ENCODE measurements around the gene MICALL2. TPM values are rescaled to one million over a fixed set of nuclear protein-coding genes. Genes with fewer than 3 reads are reported as not detected.

Gene MICALL2
- total and polyA plus RNA-seq, 7 experiments from 2014 or later = 0.37 to 5.0 (median 2.3) TPM

DNA sequence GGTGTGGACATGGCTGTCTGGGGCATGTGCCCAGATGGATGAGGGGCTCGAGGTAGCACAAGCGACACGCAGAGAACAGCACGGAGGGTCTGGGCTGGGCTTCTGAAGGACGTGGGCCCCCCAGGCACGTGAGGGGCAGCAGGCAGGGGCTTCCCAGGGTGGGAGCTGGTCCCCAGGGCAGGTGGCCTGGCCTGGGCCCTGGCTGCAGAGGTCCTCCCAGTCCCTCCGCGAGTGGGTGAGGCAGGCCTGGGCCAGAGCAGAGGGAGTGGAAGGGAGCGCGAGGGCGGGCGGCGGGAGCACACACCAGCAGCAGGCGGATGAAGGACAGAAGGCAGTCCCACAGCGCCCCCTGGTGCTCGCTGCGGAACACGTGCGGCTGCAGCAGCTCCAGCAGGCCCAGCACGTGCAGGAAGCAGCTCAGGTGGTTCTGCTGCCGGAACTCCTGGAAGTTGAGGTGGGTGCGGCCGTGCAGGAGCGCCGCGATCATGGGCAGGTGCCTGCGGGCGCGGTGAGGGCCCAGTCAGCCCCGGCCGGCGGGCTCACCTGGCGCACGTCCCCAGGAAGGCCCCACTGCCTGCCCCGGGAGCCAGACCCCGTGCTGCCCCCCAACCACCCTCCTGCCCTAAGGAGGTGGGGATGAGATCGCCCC is 14.7 kb upstream of the MICALL2 start:
- Mint-ChIP-seq H3K9me3 (no peaks in the 10 kb centered on the region), H3K4me3 (peak overlapping the region in 1 of 10 donors; percentile 49), H3K27me3 (no peaks in the 10 kb centered on the region), H3K36me3 (peaks cover 0 to 4% (median 0%) of the 10 kb centered on the region in 5 donors), H3K4me1 (peaks cover 3 to 12% (median 9%) of the 10 kb centered on the region in 7 donors), H3K27ac (no peak overlapping the region)
- Histone ChIP-seq H3K27me3 (ENCODE audit: control insufficient read depth in 2 of 2, insufficient read depth in 2 of 2, low read length in 2 of 2) (no peaks in the 10 kb centered on the region), H3K4me3 (ENCODE audit: low read length) (no peak overlapping the region), H3K4me1 (ENCODE audit: control insufficient read depth in 2 of 2, insufficient read depth in 2 of 2, low read length in 2 of 2) (peaks cover 3 to 14% of the 10 kb centered on the region in 2 donors), H3K36me3 (ENCODE audit: control insufficient read depth in 2 of 3, insufficient read depth in 3 of 3, low read length in 3 of 3) (peaks cover 0 to 91% (median 4%) of the 10 kb centered on the region in 3 experiments), H3K9me3 (ENCODE audit: control insufficient read depth in 2 of 3, low read length in 3 of 3) (no peaks in the 10 kb centered on the region), H3K27ac (ENCODE audit: low read depth, low read length) (peak overlapping the region; percentile 45)
- ChIA-PET CTCF (interaction anchor here (0.8 to 1.5 kb wide), 6 partner anchors 17 to 281 kb away, joined by 3 to 8 read pairs (median 3); no protein-coding TSS in a partner anchor), POLR2A (interaction anchor here (1.0 kb wide), 1 partner anchor 60 kb away, joined by 3 read pairs; no protein-coding TSS in a partner anchor)
- intact Hi-C loops (cut with micrococcal nuclease) = loop anchor here in 1 of 2 donors (1.0 kb wide), 5 partner anchors 15 to 281 kb away; partner anchors contain the start of gene MICALL2
- ATAC-seq (peak; percentile 90), DNase-seq (peak; percentile 77 to 89 (median 87))

DNA sequence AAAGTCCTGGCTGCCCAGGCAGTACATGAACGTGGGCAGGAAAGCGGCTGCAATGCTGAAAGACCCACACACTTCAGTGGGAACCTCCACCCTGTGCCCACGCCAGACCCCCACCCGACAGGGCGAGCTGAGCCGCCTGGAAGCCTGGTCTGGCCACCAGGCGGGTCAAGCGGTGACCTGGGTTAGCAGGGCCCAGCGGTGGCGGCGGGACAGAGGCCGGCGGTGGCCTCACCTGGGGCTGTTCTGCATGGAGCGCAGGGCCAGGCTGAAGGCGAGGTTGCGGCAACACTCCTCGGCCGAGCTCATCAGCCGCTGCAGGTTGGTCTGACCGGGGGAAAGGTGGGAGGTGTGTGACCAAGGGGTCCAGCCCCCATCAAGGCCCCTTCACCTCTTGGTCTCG is 11.6 kb upstream of the MICALL2 start:
- CTCF ChIA-PET = interaction anchor here (1.2 kb wide), 1 partner anchor 245 kb away, joined by 5 read pairs; no protein-coding TSS in a partner anchor
- no peaks in the 10 kb centered on the region for H3K27me3 ChIP-seq (ENCODE audit: control insufficient read depth in 2 of 2, insufficient read depth in 2 of 2, low read length in 2 of 2)
- no peak overlapping the region for H3K4me3 ChIP-seq (ENCODE audit: low read length)
- no peak for DNase-seq
- H3K36me3 ChIP-seq (ENCODE audit: control insufficient read depth in 2 of 3, insufficient read depth in 3 of 3, low read length in 3 of 3) = peaks cover 0 to 60% (median 4%) of the 10 kb centered on the region in 3 experiments
- Mint-ChIP-seq H3K4me3 (no peak overlapping the region), H3K36me3 (peaks cover 0 to 4% (median 0%) of the 10 kb centered on the region in 5 donors), H3K27me3 (no peaks in the 10 kb centered on the region), H3K27ac (no peak overlapping the region), H3K9me3 (no peaks in the 10 kb centered on the region), H3K4me1 (peaks cover 3 to 12% (median 9%) of the 10 kb centered on the region in 7 donors)
- intact Hi-C loops (cut with micrococcal nuclease) = no loop called here
- H3K27ac ChIP-seq (ENCODE audit: low read depth, low read length) = no peak overlapping the region
- peaks cover 3 to 14% of the 10 kb centered on the region in 2 donors for H3K4me1 ChIP-seq (ENCODE audit: control insufficient read depth in 2 of 2, insufficient read depth in 2 of 2, low read length in 2 of 2)
- ATAC-seq = no peak
- H3K9me3 ChIP-seq (ENCODE audit: control insufficient read depth in 2 of 3, low read length in 3 of 3) = no peaks in the 10 kb centered on the region
- POLR2A ChIA-PET = interaction anchor here (2.0 kb wide), 1 partner anchor 10 kb away, joined by 7 read pairs; no protein-coding TSS in a partner anchor

DNA sequence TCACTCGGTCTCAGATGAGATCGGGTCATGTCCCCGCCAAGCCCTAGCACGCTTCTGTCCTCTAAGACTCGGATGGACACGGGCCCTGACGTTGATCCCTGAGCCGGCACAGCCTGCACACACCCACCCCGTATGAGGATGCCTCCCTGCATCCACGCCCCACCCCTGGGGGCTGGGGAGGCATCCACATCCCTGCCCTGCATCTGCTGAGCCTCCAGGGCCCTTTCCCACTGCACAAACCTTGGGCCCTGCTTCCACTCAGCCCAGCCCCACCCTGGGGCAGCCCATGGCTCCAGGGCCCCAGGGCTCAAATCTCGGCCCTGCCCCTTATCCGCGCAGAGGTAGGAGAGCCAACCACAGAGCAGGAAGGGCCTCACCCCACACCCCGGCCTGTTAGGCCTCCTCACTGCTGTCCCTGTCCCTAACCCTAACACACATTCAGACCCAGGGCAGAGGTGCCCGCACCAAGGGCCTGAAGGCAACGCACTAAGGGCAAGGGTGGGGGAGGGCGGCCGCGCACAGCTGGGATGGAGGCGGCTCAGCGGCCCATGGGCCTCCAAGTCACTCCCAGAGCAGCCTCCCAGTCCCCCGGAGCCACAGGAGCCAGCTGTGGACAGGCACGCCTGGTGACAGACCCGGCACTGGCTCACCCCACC is 9.5 kb upstream of the MICALL2 start:
- Histone ChIP-seq H3K4me1 (ENCODE audit: control insufficient read depth in 2 of 2, insufficient read depth in 2 of 2, low read length in 2 of 2) (peaks cover 0 to 2% of the 10 kb centered on the region in 2 donors), H3K36me3 (ENCODE audit: control insufficient read depth in 2 of 3, insufficient read depth in 3 of 3, low read length in 3 of 3) (peaks cover 0 to 43% (median 2%) of the 10 kb centered on the region in 3 experiments), H3K9me3 (ENCODE audit: control insufficient read depth in 2 of 3, low read length in 3 of 3) (no peaks in the 10 kb centered on the region), H3K4me3 (ENCODE audit: low read length) (no peak overlapping the region), H3K27me3 (ENCODE audit: control insufficient read depth in 2 of 2, insufficient read depth in 2 of 2, low read length in 2 of 2) (no peaks in the 10 kb centered on the region), H3K27ac (ENCODE audit: low read depth, low read length) (no peak overlapping the region)
- no peak overlapping the region for H3K4me3 Mint-ChIP-seq
- POLR2A ChIA-PET = no interaction called here
- H3K4me1 Mint-ChIP-seq = peaks cover 0 to 5% (median 0%) of the 10 kb centered on the region in 7 donors
- no peak overlapping the region for H3K27ac Mint-ChIP-seq
- H3K27me3 Mint-ChIP-seq = no peaks in the 10 kb centered on the region
- H3K36me3 Mint-ChIP-seq = peaks cover 0 to 2% (median 0%) of the 10 kb centered on the region in 5 donors
- CTCF ChIA-PET = no interaction called here
- intact Hi-C loops (cut with micrococcal nuclease) = no loop called here
- no peaks in the 10 kb centered on the region for H3K9me3 Mint-ChIP-seq
- DNase-seq (no peak), ATAC-seq (no peak)

DNA sequence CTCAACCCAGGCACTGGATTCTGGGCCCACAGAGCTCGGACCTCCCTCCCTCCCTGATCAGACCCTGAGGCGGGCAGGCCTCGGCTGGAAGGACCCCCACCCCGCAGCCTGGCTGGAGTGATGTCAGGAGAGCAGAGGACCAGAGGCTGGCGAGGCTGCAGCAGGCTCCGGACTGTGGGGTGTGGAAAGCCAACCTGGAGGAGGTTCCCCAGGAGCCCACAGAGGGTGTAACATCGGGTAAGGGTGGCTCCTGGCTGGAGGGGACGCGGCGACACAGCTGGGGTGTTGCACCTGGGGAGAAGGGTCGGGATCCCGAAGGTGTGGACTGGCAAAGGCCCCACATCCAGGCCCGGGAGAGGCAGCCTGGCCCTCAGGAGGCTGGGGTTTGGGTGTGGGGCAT is 8.9 kb upstream of the MICALL2 start:
- H3K27ac Mint-ChIP-seq = no peak overlapping the region
- ChIA-PET POLR2A (no interaction called here), CTCF (no interaction called here)
- peaks cover 0 to 2% (median 0%) of the 10 kb centered on the region in 5 donors for H3K36me3 Mint-ChIP-seq
- peaks cover 0 to 37% (median 0%) of the 10 kb centered on the region in 3 experiments for H3K36me3 ChIP-seq (ENCODE audit: control insufficient read depth in 2 of 3, insufficient read depth in 3 of 3, low read length in 3 of 3)
- no peak for ATAC-seq
- DNase-seq = no peak
- H3K4me3 Mint-ChIP-seq = no peak overlapping the region
- H3K27me3 ChIP-seq (ENCODE audit: control insufficient read depth in 2 of 2, insufficient read depth in 2 of 2, low read length in 2 of 2) = no peaks in the 10 kb centered on the region
- no peaks in the 10 kb centered on the region for H3K27me3 Mint-ChIP-seq
- H3K9me3 ChIP-seq (ENCODE audit: control insufficient read depth in 2 of 3, low read length in 3 of 3) = no peaks in the 10 kb centered on the region
- H3K4me1 ChIP-seq (ENCODE audit: control insufficient read depth in 2 of 2, insufficient read depth in 2 of 2, low read length in 2 of 2) = no peaks in the 10 kb centered on the region
- no peak overlapping the region for H3K4me3 ChIP-seq (ENCODE audit: low read length)
- H3K9me3 Mint-ChIP-seq = no peaks in the 10 kb centered on the region
- intact Hi-C loops (cut with micrococcal nuclease) = no loop called here
- no peak overlapping the region for H3K27ac ChIP-seq (ENCODE audit: low read depth, low read length)
- H3K4me1 Mint-ChIP-seq = no peaks in the 10 kb centered on the region

DNA sequence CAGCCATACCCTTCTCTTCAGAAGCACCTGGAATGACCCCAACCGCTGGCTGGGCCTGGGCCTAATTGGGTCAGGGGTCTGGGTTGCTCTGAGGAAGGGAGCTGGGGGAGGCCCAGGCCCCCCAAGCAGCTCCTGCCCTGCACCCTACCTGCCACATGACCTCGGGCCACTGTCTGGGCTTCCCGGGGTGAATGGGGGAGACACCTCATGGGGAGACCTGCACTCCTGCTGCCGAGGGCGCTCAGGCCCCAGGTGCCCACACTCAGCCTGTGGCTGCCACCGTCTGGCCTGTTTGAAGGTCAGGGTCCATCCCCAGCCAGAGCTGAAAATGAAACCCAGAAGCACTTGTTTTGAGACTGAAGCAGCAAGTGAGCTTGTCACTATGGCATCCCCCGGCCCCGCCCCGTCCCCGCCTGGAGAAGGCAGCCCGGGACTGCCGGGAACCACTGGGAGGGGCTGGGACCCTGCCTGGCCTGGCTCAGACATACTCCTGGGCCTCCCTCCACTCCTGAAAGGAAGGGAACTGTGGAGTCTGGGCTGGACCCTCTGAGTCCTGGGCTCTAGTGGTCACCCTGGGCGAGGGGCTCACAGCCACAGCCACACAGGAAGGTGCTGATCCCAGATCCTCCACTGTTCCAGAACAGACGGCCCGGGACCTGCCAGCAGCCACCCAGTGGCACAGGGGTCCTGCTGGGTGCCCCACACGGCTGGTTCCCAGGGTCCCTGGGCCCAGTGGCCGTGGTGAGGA is 7.4 kb upstream of the MICALL2 start:
- intact Hi-C loops (cut with micrococcal nuclease) = no loop called here
- H3K36me3 Mint-ChIP-seq = no peaks in the 10 kb centered on the region
- no peaks in the 10 kb centered on the region for H3K27me3 Mint-ChIP-seq
- Histone ChIP-seq H3K9me3 (ENCODE audit: control insufficient read depth in 2 of 3, low read length in 3 of 3) (no peaks in the 10 kb centered on the region), H3K27me3 (ENCODE audit: control insufficient read depth in 2 of 2, insufficient read depth in 2 of 2, low read length in 2 of 2) (no peaks in the 10 kb centered on the region), H3K27ac (ENCODE audit: low read depth, low read length) (no peak overlapping the region), H3K4me1 (ENCODE audit: control insufficient read depth in 2 of 2, insufficient read depth in 2 of 2, low read length in 2 of 2) (no peaks in the 10 kb centered on the region), H3K36me3 (ENCODE audit: control insufficient read depth in 2 of 3, insufficient read depth in 3 of 3, low read length in 3 of 3) (peaks cover 0 to 25% (median 0%) of the 10 kb centered on the region in 3 experiments), H3K4me3 (ENCODE audit: low read length) (no peak overlapping the region)
- ChIA-PET CTCF (no interaction called here), POLR2A (no interaction called here)
- ATAC-seq (no peak), DNase-seq (no peak)
- no peaks in the 10 kb centered on the region for H3K9me3 Mint-ChIP-seq
- peaks cover 0 to 11% (median 6%) of the 10 kb centered on the region in 7 donors for H3K4me1 Mint-ChIP-seq
- peak overlapping the region in 1 of 9 donors; percentile 19 for H3K27ac Mint-ChIP-seq
- no peak overlapping the region for H3K4me3 Mint-ChIP-seq

DNA sequence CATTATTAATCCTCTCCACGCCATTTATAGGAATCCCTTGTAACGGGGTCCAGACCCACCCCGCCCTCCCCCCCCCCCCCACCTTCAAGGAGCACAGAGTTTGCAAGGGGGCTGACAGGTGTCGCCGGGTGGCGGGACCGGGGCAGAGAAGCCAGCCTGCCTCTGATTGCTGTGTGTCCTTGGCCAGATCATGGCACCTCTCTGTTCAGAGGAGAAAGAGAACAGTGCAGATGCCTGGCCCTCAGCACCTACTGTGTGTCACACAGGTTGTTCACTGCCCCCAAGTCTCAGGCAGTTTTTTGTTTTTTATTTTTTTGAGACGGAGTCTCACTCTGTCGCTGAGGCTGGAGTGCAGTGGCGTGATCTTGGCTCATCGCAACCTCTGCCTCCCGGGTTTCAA is 5.4 kb upstream of the MICALL2 start:
- Mint-ChIP-seq H3K36me3 (no peaks in the 10 kb centered on the region), H3K27ac (no peak overlapping the region), H3K9me3 (no peaks in the 10 kb centered on the region), H3K27me3 (no peaks in the 10 kb centered on the region), H3K4me3 (no peak overlapping the region), H3K4me1 (peaks cover 4 to 15% (median 12%) of the 10 kb centered on the region in 7 donors)
- DNase-seq = no peak
- ChIA-PET CTCF (interaction anchor here (0.6 kb wide), 1 partner anchor 8 kb away, joined by 6 read pairs; no protein-coding TSS in a partner anchor), POLR2A (no interaction called here)
- no peak overlapping the region for H3K27ac ChIP-seq (ENCODE audit: low read depth, low read length)
- intact Hi-C loops (cut with micrococcal nuclease) = no loop called here
- peaks cover 0 to 4% (median 0%) of the 10 kb centered on the region in 3 experiments for H3K36me3 ChIP-seq (ENCODE audit: control insufficient read depth in 2 of 3, insufficient read depth in 3 of 3, low read length in 3 of 3)
- no peaks in the 10 kb centered on the region for H3K9me3 ChIP-seq (ENCODE audit: control insufficient read depth in 2 of 3, low read length in 3 of 3)
- ATAC-seq = no peak
- no peaks in the 10 kb centered on the region for H3K4me1 ChIP-seq (ENCODE audit: control insufficient read depth in 2 of 2, insufficient read depth in 2 of 2, low read length in 2 of 2)
- no peaks in the 10 kb centered on the region for H3K27me3 ChIP-seq (ENCODE audit: control insufficient read depth in 2 of 2, insufficient read depth in 2 of 2, low read length in 2 of 2)
- no peak overlapping the region for H3K4me3 ChIP-seq (ENCODE audit: low read length)
